ENCODE measurements around the gene S100A10. TPM values are rescaled to one million over a fixed set of nuclear protein-coding genes. Genes with fewer than 3 reads are reported as not detected.

The S100A10 gene
- total and polyA plus RNA-seq, 4 donors: 7.0 to 99.5 (median 35.4) TPM

GRCh38 chr1:151993084-151993733 is 450 bp downstream of the S100A10 start:
- H3K9ac ChIP-seq (ENCODE audit: low read depth in 1 of 2, low read length in 2 of 2): peak overlapping the region; percentile 36 to 48
- peak overlapping the region; percentile 43 to 73 (median 70) for H3K4me3 ChIP-seq (ENCODE audit: low read depth in 1 of 3, low read length in 3 of 3)
- H3K9me3 ChIP-seq (ENCODE audit: control insufficient read depth in 4 of 4, low read length in 3 of 4): no peaks in the 10 kb centered on the region
- TF ChIP-seq REST (IDR thresholded peaks at IDR 0.05): no peak
- no peak for TF ChIP-seq NR2F2 (IDR thresholded peaks at IDR 0.05)
- no peak for TF ChIP-seq MAX (IDR thresholded peaks at IDR 0.05)
- no peak for TF ChIP-seq FOXA1 (IDR thresholded peaks at IDR 0.05)
- no peak for TF ChIP-seq RAD21 (IDR thresholded peaks at IDR 0.05)
- TF ChIP-seq ATF3 (IDR thresholded peaks at IDR 0.05): no peak
- no peak for TF ChIP-seq JUND (IDR thresholded peaks at IDR 0.05)
- TF ChIP-seq GABPA (IDR thresholded peaks at IDR 0.05 in 1 of 2, conservative IDR thresholded peaks at IDR 0.05 in 1 of 2): no peak
- TF ChIP-seq HNF4G (IDR thresholded peaks at IDR 0.05): no peak
- no peak for TF ChIP-seq FOXA2 (IDR thresholded peaks at IDR 0.05)
- no peak for TF ChIP-seq RXRA (IDR thresholded peaks at IDR 0.05)
- TF ChIP-seq SP1 (IDR thresholded peaks at IDR 0.05): no peak
- TF ChIP-seq HNF4A (conservative IDR thresholded peaks at IDR 0.05): no peak
- TF ChIP-seq CTCF (IDR thresholded peaks at IDR 0.05; ENCODE audit: low read depth, low read length, missing input control): no peak
- TF ChIP-seq EGR1 (IDR thresholded peaks at IDR 0.05; ENCODE audit: low read depth in 2 of 2): no peak
- no peak for TF ChIP-seq YY1 (IDR thresholded peaks at IDR 0.05)
- no peak for TF ChIP-seq ZBTB33 (IDR thresholded peaks at IDR 0.05)
- H3K4me1 ChIP-seq (ENCODE audit: control insufficient read depth in 4 of 4, insufficient read depth in 4 of 4, low read length in 3 of 4): peaks cover 3 to 43% (median 36%) of the 10 kb centered on the region in 4 donors
- peak; percentile 52 for DNase-seq (ENCODE audit: low spot score)
- 3% methylated on average over 50 of the region's 50 CpGs for WGBS
- no peaks in the 10 kb centered on the region for H3K27me3 ChIP-seq (ENCODE audit: control insufficient read depth in 4 of 4, insufficient read depth in 4 of 4, low read length in 3 of 4)
- H3K27ac ChIP-seq (ENCODE audit: low read depth in 1 of 2, low read length in 2 of 2): peak overlapping the region; percentile 76 to 89
- H3K36me3 ChIP-seq (ENCODE audit: control insufficient read depth in 4 of 4, insufficient read depth in 3 of 4, low read depth in 1 of 4, low read length in 3 of 4): no peaks in the 10 kb centered on the region
